WTC11 (cell line): ENCODE results near the gene TSPO. TPM values are rescaled to one million over a fixed set of nuclear protein-coding genes. Genes with fewer than 3 reads are reported as not detected.

Experiments
- ATAC-seq: fragments of 200-7000 bp; cut with Tn5 transposase; 2 replicates; pipeline ENCODE4 v1.10.0; 2021; ENCODE audit warnings: mild to moderate bottlenecking, moderate library complexity
- CTCF ChIA-PET: fragments of 300-600 bp; sonication (Branson Sonifier 250); formaldehyde crosslinking; loops from one replicate; lab custom pipeline; 2021; ENCODE audit warnings: antibody characterized with exemption; lab: Charles Lee
- POLR2A ChIA-PET: fragments of 350-600 bp; sonication (Branson Sonifier 250); formaldehyde crosslinking; loops from one replicate; lab custom pipeline; 2021; ENCODE audit warnings: antibody characterized with exemption; lab: Charles Lee
- DNase-seq: peaks from one replicate; pipeline ENCODE4 v3.0.0; 2021; ENCODE audit warnings: low spot score
- H3K27ac Mint-ChIP-seq: 2 replicates; pipeline ENCODE4 v1.8.0; 2021; ENCODE audit warnings: mixed read lengths
- H3K27me3 Mint-ChIP-seq: 2 replicates; pipeline ENCODE4 v1.8.0; 2021; ENCODE audit warnings: low read depth, mild to moderate bottlenecking, moderate library complexity, mixed read lengths
- H3K36me3 Mint-ChIP-seq: 2 replicates; pipeline ENCODE4 v1.8.0; 2021; ENCODE audit warnings: mixed read lengths
- H3K4me1 Mint-ChIP-seq: 2 replicates; pipeline ENCODE4 v1.8.0; 2022; ENCODE audit warnings: mixed read lengths
- H3K4me3 Mint-ChIP-seq: 2 replicates; pipeline ENCODE4 v1.8.0; 2021; ENCODE audit warnings: mild to moderate bottlenecking, moderate library complexity, mixed read lengths
- H3K9me3 Mint-ChIP-seq: 2 replicates; pipeline ENCODE4 v1.8.0; 2021; ENCODE audit warnings: mixed read lengths
- CREB1 ChIP-seq: sonication (generic); formaldehyde crosslinking; IDR thresholded peaks from 2 replicates; pipeline ENCODE4 v1.8.0; 2023; ENCODE audit warnings: mild to moderate bottlenecking, missing genetic modification reagents
- E2F4 ChIP-seq: sonication (generic); formaldehyde crosslinking; IDR thresholded peaks from 2 replicates; pipeline ENCODE4 v1.8.1; 2022; ENCODE audit warnings: low read depth, mild to moderate bottlenecking, moderate library complexity, missing genetic modification reagents, borderline replicate concordance
- ESRRA ChIP-seq: sonication (generic); formaldehyde crosslinking; IDR thresholded peaks from 2 replicates; pipeline ENCODE4 v1.8.1; 2022; ENCODE audit warnings: mild to moderate bottlenecking, missing genetic modification reagents, borderline replicate concordance
- GABPB1 ChIP-seq: sonication (generic); formaldehyde crosslinking; IDR thresholded peaks from 2 replicates; pipeline ENCODE4 v1.8.1; 2023; ENCODE audit warnings: mild to moderate bottlenecking, missing genetic modification reagents
- GTF2I ChIP-seq: fragments of 250-450 bp; sonication (Bioruptor Pico); conservative IDR thresholded peaks from 2 replicates; pipeline ENCODE4 v1.4.0; 2021; ENCODE audit warnings: mild to moderate bottlenecking
- IRF2 ChIP-seq: sonication (generic); formaldehyde crosslinking; IDR thresholded peaks from 2 replicates; pipeline ENCODE4 v1.8.0; 2022; ENCODE audit warnings: low read depth, missing genetic modification reagents, borderline replicate concordance
- JUN ChIP-seq: sonication (generic); formaldehyde crosslinking; IDR thresholded peaks from 2 replicates; pipeline ENCODE4 v1.8.0; 2023; ENCODE audit warnings: mild to moderate bottlenecking, missing genetic modification reagents
- MAX ChIP-seq: sonication (generic); formaldehyde crosslinking; IDR thresholded peaks from 2 replicates; pipeline ENCODE4 v1.8.0; 2022; ENCODE audit warnings: mild to moderate bottlenecking, missing genetic modification reagents
- NFATC4 ChIP-seq: fragments of 250-450 bp; sonication (Bioruptor Pico); IDR thresholded peaks from 2 replicates; pipeline ENCODE4 v1.9.0; 2021; ENCODE audit warnings: mild to moderate bottlenecking
- NFE2L1 ChIP-seq: sonication (generic); formaldehyde crosslinking; IDR thresholded peaks from 2 replicates; pipeline ENCODE4 v1.8.1; 2023; ENCODE audit warnings: missing genetic modification reagents
- NR2C2 ChIP-seq: sonication (generic); formaldehyde crosslinking; IDR thresholded peaks from 2 replicates; pipeline ENCODE4 v1.8.0; 2022; ENCODE audit warnings: mild to moderate bottlenecking, missing genetic modification reagents
- PRRX2 ChIP-seq: fragments of 250-450 bp; sonication (Bioruptor Pico); IDR thresholded peaks from 2 replicates; pipeline ENCODE4 v1.8.0; 2021; ENCODE audit warnings: mild to moderate bottlenecking
- RELA ChIP-seq: sonication (generic); formaldehyde crosslinking; IDR thresholded peaks from 2 replicates; pipeline ENCODE4 v1.8.1; 2022; ENCODE audit warnings: missing genetic modification reagents, mild to moderate bottlenecking, borderline replicate concordance
- RORB ChIP-seq: fragments of 250-450 bp; sonication (Bioruptor Pico); IDR thresholded peaks from 2 replicates; pipeline ENCODE4 v1.9.0; 2021; ENCODE audit warnings: mild to moderate bottlenecking
- SMAD3 ChIP-seq: sonication (generic); formaldehyde crosslinking; IDR thresholded peaks from 2 replicates; pipeline ENCODE4 v1.8.0; 2022; ENCODE audit warnings: missing genetic modification reagents, mild to moderate bottlenecking, borderline replicate concordance
- SMAD4 ChIP-seq: sonication (generic); formaldehyde crosslinking; IDR thresholded peaks from 2 replicates; pipeline ENCODE4 v1.8.0; 2022; ENCODE audit warnings: mild to moderate bottlenecking, missing genetic modification reagents
- TEAD1 ChIP-seq: sonication (generic); formaldehyde crosslinking; IDR thresholded peaks from 2 replicates; pipeline ENCODE4 v1.8.0; 2022; ENCODE audit warnings: mild to moderate bottlenecking, missing genetic modification reagents
- TP53 ChIP-seq: sonication (generic); formaldehyde crosslinking; IDR thresholded peaks from 2 replicates; pipeline ENCODE4 v1.8.1; 2023; ENCODE audit warnings: mild to moderate bottlenecking, missing genetic modification reagents
- ZBTB21 ChIP-seq: sonication (generic); formaldehyde crosslinking; IDR thresholded peaks from 2 replicates; pipeline ENCODE4 v1.8.1; 2023; ENCODE audit warnings: mild to moderate bottlenecking, missing genetic modification reagents, borderline replicate concordance
- ZMAT4 ChIP-seq: fragments of 250-450 bp; sonication (Bioruptor Pico); IDR thresholded peaks from 2 replicates; pipeline ENCODE4 v1.9.0; 2021; ENCODE audit warnings: mild to moderate bottlenecking
- ZNF121 ChIP-seq: sonication (generic); formaldehyde crosslinking; IDR thresholded peaks from 2 replicates; pipeline ENCODE4 v1.8.0; 2023; ENCODE audit warnings: missing genetic modification reagents
- ZNF219 ChIP-seq: sonication (generic); formaldehyde crosslinking; IDR thresholded peaks from 2 replicates; pipeline ENCODE4 v1.8.0; 2023; ENCODE audit warnings: missing genetic modification reagents, mild to moderate bottlenecking, borderline replicate concordance
- ZNF232 ChIP-seq: sonication (generic); formaldehyde crosslinking; IDR thresholded peaks from 2 replicates; pipeline ENCODE4 v1.8.0; 2022; ENCODE audit warnings: mild to moderate bottlenecking, missing genetic modification reagents
- total RNA-seq: library from RNA; stranded (reverse); gene quantifications from 3 replicates; pipeline ENCODE4 v1.2.3, GENCODE V29; 2021
- TF ChIP-seq, protein P1 (sequence below): sonication (generic); formaldehyde crosslinking; IDR thresholded peaks from 2 replicates; pipeline ENCODE4 v1.8.1; 2023; ENCODE audit warnings: mild to moderate bottlenecking, missing genetic modification reagents, moderate library complexity
- TF ChIP-seq, protein P2 (sequence below): fragments of 250-450 bp; sonication (Bioruptor Pico); IDR thresholded peaks from 2 replicates; pipeline ENCODE4 v1.9.0; 2021; ENCODE audit warnings: mild to moderate bottlenecking
- TF ChIP-seq, protein P3 (sequence below): sonication (generic); formaldehyde crosslinking; IDR thresholded peaks from 2 replicates; pipeline ENCODE4 v1.8.1; 2022; ENCODE audit warnings: mild to moderate bottlenecking, moderate library complexity, missing genetic modification reagents
- TF ChIP-seq, protein P4 (sequence below): sonication (generic); formaldehyde crosslinking; IDR thresholded peaks from 2 replicates; pipeline ENCODE4 v1.8.0; 2023; ENCODE audit warnings: missing genetic modification reagents

The TSPO gene
- total RNA-seq, 1 experiment from 2014 or later, result 21.9 TPM

GRCh38 chr22:43199541-43199940 is 48.2 kb downstream of the TSPO start:
- Mint-ChIP-seq H3K4me3 (no peak overlapping the region), H3K36me3 (no peaks in the 10 kb centered on the region), H3K9me3 (no peaks in the 10 kb centered on the region), H3K27me3 (no peaks in the 10 kb centered on the region; the same call in 1 of the 2 replicates), H3K27ac (no peak overlapping the region), H3K4me1 (peaks cover 9% of the 10 kb centered on the region)
- no peak for DNase-seq
- TF ChIP-seq SMAD3 (CRISPR knock-in tag) (no peak), NFE2L1 (no peak), ESRRA (CRISPR knock-in tag) (no peak), NR2C2 (CRISPR knock-in tag) (no peak), SMAD4 (CRISPR knock-in tag) (no peak), ZBTB21 (no peak), NFATC4 (no peak), RORB (no peak), ZNF219 (CRISPR knock-in tag) (no peak)
- TF ChIP-seq, protein P1, sequence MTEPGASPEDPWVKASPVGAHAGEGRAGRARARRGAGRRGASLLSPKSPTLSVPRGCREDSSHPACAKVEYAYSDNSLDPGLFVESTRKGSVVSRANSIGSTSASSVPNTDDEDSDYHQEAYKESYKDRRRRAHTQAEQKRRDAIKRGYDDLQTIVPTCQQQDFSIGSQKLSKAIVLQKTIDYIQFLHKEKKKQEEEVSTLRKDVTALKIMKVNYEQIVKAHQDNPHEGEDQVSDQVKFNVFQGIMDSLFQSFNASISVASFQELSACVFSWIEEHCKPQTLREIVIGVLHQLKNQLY (CRISPR knock-in tag), result no peak
- POLR2A ChIA-PET, result no interaction called here
- CTCF ChIA-PET, result interaction anchor here (1.1 to 2.6 kb wide), 4 partner anchors 12 to 144 kb away, joined by 4 to 16 read pairs (median 9); partner anchors contain the start of genes SCUBE1 and TTLL12
- no peak for ATAC-seq

DNA sequence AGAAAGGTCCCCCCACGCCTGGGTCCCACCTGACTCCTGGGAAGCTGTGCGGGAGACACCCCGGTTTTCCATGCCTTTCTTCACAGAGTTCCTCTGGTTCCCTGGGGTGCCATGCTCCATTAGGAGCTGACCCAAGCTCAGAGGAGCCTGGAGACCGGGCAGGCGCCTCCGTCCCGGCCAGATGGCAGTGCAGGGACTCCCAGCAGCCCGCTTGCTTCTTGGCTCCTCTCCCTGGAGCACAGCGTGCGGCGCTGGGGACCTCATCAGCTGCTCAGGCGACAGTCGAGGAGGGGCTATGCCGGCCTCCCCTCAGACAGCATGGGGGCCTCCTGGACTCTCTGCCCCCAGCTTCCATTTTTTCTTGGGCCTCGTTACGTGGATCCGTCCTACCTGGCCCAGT is 48.7 kb downstream of the TSPO start:
- no peaks in the 10 kb centered on the region; the same call in 1 of the 2 replicates for H3K27me3 Mint-ChIP-seq
- H3K4me1 Mint-ChIP-seq, result peaks cover 9% of the 10 kb centered on the region
- H3K4me3 Mint-ChIP-seq, result no peak overlapping the region
- H3K9me3 Mint-ChIP-seq, result no peaks in the 10 kb centered on the region
- POLR2A ChIA-PET, result no interaction called here
- TF ChIP-seq IRF2 (CRISPR knock-in tag) (no peak), NFATC4 (no peak), RELA (no peak), RORB (no peak), GABPB1 (no peak), E2F4 (CRISPR knock-in tag) (no peak), ZNF232 (CRISPR knock-in tag) (no peak), GTF2I (CRISPR knock-in tag) (no peak), MAX (CRISPR knock-in tag) (no peak), CREB1 (CRISPR knock-in tag) (no peak), ZMAT4 (no peak), PRRX2 (CRISPR knock-in tag) (no peak), ZNF121 (CRISPR knock-in tag) (no peak), TEAD1 (CRISPR knock-in tag) (no peak), JUN (CRISPR knock-in tag) (no peak), NFE2L1 (no peak), TP53 (CRISPR knock-in tag) (no peak)
- TF ChIP-seq, protein P2, sequence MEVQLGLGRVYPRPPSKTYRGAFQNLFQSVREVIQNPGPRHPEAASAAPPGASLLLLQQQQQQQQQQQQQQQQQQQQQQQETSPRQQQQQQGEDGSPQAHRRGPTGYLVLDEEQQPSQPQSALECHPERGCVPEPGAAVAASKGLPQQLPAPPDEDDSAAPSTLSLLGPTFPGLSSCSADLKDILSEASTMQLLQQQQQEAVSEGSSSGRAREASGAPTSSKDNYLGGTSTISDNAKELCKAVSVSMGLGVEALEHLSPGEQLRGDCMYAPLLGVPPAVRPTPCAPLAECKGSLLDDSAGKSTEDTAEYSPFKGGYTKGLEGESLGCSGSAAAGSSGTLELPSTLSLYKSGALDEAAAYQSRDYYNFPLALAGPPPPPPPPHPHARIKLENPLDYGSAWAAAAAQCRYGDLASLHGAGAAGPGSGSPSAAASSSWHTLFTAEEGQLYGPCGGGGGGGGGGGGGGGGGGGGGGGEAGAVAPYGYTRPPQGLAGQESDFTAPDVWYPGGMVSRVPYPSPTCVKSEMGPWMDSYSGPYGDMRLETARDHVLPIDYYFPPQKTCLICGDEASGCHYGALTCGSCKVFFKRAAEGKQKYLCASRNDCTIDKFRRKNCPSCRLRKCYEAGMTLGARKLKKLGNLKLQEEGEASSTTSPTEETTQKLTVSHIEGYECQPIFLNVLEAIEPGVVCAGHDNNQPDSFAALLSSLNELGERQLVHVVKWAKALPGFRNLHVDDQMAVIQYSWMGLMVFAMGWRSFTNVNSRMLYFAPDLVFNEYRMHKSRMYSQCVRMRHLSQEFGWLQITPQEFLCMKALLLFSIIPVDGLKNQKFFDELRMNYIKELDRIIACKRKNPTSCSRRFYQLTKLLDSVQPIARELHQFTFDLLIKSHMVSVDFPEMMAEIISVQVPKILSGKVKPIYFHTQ (CRISPR knock-in tag), result no peak
- TF ChIP-seq, protein P3, sequence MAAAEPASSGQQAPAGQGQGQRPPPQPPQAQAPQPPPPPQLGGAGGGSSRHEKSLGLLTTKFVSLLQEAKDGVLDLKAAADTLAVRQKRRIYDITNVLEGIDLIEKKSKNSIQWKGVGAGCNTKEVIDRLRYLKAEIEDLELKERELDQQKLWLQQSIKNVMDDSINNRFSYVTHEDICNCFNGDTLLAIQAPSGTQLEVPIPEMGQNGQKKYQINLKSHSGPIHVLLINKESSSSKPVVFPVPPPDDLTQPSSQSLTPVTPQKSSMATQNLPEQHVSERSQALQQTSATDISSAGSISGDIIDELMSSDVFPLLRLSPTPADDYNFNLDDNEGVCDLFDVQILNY, result no peak
- TF ChIP-seq, protein P4, sequence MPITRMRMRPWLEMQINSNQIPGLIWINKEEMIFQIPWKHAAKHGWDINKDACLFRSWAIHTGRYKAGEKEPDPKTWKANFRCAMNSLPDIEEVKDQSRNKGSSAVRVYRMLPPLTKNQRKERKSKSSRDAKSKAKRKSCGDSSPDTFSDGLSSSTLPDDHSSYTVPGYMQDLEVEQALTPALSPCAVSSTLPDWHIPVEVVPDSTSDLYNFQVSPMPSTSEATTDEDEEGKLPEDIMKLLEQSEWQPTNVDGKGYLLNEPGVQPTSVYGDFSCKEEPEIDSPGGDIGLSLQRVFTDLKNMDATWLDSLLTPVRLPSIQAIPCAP (CRISPR knock-in tag), result no peak
- CTCF ChIA-PET, result interaction anchor here (1.1 to 2.6 kb wide), 4 partner anchors 12 to 143 kb away, joined by 4 to 16 read pairs (median 9); partner anchors contain the start of genes SCUBE1 and TTLL12
- ATAC-seq, result no peak
- DNase-seq, result no peak
- no peaks in the 10 kb centered on the region for H3K36me3 Mint-ChIP-seq
- no peak overlapping the region for H3K27ac Mint-ChIP-seq
